HPDE6-E6E7 (cell line): Measurements from ENCODE around the gene GRIN2A.

ENCODE experiments used
- DNase-seq: peaks from one replicate; pipeline ENCODE4 v3.0.0; 2011; ENCODE audit warnings: missing footprints; ENCODE audit errors: extremely low spot score

The GRIN2A gene

DNA sequence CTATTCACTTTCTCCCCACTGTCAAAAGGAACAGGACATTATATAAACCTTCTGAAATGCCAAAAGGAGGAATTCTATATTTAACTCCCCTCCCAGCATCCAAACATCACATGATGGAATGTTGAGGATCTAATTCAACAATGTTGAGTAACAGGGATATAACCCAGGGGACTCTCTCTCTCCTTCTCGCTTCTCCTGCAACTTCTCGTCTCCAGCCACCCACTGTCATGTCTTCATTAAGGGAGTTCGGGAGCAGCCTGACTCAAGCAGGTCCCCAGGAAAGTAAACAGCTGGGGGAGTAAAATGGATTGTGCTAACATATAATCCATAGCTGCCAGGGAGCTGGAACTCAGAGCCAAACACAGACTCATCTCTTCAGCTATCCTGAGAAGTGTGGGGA, 51.7 kb downstream of the GRIN2A start:
- no peak for DNase-seq

DNA sequence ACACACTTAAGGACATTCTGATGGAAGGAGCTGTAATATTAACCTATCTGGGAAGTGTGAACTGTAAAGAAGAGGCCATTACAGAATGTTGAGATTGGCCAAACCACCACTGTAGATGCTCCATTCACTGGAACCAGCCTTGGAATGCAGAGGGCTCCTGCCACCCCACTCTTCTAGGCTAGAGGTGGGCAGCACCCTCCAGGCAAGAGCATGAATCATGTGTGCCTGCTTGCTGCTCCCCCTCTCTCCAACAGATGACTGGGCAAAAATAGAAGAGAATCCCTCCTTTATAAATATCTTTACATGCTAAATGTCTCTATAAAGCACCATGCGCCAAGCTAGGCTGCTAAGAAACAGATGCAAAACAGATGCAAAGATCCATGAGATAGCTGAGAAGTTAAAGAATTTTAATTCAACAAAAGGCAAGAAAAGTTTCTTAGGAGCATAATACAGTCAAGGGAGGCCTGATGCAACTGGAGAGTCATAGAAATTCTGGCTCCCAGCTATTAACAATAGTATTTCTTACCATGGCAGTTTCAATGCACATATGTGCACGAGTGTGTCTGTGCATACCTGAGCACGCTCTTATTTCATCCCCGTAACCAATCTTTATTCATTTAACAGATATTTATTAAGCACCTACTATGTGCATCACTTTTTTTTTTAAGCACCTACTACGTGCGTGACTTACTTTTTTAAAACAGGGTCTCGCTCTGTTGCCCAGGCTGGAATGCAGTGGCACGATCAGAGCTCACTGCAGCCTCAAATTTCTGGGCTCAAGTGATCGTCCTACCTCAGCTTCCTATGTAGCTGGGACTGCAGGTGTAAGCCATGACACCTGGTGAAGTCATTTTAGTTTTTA, 53.6 kb downstream of the GRIN2A start:
- DNase-seq: no peak

DNA sequence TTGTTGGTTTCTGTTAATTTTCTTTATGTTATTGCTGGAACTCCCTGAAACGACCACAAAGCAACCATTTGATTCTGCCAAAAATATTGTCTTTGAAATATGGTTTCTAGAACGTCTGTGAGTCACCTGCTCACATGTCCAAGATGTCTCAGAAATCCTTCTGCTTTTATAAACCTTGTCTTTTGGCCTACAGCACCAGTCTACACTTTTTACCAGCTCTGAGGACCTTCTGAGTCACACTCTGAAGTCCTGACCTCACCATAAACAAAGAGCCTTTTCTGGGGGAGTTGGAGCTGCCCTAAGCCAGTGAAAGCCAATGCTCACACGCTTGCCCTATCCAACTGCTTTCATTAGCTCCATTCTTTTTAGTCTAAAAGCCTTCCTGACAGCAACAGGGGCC, 55.5 kb downstream of the GRIN2A start:
- no peak for DNase-seq

DNA sequence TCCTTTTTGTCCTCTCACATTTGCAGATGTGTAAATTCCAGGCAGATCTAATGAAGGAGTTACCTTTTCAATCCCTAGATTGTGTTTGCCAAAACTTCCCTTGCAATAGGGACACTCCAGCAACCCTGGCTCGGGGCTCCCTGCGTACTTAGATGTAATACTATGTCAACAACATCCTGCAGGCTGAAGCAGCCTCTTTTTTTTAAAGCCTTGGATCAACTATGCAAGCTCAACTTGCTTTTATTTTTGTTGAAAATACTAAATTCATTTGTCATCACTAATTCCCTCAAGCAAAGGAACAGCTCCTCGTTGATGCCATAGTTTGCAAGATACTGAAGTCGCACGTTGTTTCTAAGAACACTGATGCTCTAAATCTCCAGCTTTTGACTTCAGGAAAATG, 59.1 kb downstream of the GRIN2A start:
- DNase-seq: no peak

DNA sequence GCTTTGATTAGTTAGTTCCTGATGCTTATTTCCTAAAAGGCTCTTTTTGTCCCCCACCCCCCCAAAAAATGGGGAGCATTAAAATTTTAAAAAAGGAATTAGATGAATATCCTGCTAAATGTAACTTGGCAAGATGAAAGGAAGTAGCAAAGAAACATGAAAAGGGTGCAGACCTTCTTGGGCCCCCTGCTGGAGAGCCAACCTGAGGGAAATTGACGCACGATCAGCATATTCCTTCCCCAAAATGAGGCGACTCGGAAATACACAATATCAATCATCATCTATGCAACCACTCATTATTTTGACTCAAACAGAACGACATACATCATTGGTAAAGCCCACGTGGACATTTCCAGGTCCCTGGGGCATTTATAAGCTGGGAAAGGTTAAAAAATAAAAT, 59.7 kb downstream of the GRIN2A start:
- DNase-seq: no peak

DNA sequence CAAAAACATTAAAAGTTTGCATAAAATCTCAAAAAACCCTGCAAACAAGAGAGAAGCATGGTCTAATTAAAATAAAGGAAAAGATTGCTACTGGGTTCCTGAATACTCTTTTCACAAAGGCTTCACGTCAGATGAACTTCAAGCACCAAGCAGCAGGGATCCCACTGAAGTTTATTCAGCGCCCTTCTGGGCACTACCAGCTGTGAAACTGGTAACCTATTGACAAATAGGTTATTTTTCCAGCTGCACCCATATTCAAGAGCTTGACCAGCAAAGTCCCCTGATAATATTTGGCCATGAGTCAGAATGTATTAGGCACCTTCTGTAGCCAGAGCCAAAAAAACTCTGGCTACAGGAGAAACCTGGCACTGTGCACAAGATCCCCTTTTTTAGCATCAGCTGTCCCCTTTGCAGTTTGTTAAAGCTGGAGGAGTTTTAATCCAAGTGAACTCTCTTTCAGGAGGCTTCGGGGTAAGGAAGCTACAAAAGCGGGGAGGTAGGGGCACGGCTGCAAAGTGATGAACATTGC, 60.3 kb downstream of the GRIN2A start:
- no peak for DNase-seq

DNA sequence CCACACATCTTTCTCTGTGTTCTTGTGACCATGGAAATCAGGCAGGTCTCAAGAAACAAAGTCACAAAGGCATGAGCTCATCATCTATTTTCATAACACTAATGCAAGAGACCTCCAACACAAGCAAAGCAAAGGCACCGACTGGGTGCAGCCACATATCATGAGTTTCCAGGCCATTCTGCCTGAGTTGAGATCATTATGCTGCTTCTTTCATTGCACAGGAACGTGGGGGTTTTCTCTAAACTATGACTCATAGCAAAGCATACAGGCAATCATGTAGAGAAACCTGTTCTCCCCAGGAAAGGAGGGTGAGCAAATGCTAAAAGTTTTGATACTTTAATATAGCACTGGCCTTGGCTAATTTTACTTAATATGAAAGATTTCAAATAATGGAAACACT, 60.7 kb downstream of the GRIN2A start:
- no peak for DNase-seq

DNA sequence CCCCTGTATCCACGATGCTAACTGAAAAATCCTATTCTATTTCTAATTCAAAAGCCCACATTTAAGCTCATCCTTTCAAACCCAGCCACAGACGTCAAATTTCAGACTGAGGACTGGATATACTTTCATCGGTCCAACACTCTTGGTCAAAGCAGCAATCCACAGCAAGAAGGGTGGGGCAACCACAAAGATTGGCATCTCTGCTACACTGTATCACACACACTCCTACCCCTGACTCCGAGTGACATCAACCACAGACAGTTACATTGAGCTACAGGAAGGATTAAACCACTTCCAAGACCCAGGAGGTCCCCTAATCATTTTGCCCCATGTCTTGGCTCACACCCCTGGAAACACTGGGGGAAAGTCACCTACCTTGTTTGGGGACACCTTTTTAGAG, 61.3 kb downstream of the GRIN2A start:
- DNase-seq: no peak

DNA sequence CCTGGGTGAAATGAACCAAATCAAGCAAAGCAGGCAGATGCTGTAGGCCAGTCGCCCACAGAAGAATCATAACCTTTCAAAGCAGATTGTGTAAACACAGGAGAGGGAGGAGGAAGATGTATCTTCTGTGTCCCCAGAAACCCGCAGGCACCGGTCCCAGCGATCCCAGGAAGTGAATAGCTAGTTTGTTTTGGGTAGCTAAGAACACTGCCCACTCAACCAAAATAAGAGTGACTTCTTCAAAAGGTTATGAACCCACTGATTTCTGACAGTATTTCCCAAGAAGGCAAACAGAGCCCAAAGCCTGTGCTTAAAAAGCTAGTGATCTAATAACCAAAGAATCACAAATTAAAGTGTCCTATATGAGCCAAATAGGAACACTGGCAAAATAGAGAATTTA, 67.8 kb downstream of the GRIN2A start:
- DNase-seq: no peak

DNA sequence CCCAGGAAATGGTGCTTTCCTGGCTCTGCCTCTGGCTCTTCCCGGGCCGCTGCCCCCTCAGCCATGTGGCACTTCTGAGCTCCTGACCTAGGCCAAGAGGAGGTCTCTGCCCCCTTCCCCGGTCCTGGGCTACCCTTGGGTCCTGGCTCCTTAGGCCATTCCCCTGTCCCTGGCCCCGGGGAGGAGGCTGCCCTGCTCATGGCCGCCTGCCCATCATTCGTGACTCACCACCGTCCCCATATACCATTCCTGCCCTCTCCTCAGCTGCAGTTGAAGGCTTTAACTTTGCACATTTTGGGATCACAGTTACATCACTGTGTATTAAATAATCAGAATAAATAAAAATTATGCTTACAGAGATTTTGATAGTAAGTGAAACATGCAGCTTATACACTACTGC, 69.0 kb downstream of the GRIN2A start:
- DNase-seq: no peak

DNA sequence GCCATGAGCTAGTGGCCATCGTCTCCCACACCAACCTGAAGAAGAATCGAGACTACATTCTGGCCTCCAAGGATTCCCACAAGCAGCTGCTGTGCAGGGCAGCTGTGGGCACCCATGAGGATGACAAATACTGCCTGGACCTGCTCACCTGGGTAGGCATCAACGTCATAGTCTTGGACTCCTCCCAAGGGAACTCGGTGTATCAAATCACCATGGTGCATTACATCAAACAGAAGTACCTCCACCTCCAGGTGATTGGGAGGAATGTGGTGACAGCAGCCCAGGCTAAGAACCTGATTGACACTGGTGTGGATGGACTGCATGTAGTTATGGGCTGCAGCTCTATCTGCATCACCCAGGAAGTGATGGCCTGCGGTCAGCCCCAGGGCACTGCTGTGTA, 70.2 kb downstream of the GRIN2A start:
- no peak for DNase-seq

DNA sequence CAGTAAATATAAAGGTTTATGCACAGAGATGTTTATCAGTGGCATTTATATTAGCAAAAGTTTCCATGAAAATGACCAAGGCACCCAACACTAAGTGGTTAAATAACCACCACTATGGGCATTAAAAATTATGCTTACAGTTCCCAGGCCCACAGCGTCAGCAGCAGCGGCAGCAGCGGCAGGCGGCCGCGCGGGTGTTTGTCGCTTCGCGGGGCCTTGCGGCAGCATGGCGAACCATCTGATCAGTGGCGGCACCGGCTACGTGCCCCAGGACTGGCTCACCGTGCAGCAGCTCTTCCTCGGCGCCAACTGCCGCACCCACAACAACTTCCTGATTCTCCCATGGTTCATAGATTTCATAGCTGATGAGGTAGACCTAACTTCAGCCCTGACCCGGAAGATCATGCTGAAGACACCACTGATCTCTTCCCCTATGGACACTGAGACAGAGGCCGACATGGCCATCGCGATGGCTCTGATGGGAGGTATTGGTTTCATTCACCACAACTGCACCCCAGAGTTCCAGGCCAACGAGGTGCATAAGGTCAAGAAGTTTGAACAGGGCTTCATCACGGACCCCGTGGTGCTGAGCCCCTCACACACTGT, 71.0 kb downstream of the GRIN2A start:
- DNase-seq: no peak

DNA sequence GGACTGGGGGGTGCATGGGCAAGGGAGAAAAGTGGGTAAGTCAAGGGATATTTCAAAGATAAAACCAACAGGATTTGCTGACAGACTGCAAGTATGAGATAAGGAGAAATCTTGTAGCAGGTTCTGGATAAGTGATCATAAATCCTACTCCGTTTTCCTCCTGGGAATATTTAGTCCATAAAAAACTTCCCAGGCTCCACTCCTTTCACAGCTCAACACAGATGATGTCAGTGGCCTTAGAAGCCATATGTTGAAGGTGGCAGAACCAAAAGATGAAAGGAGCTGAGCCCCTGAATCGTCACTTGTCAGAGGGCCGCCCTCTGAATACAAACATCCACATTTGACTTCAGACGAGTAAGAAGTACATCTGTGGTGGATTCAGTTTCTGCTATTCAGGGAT, 71.7 kb downstream of the GRIN2A start:
- DNase-seq: no peak

DNA sequence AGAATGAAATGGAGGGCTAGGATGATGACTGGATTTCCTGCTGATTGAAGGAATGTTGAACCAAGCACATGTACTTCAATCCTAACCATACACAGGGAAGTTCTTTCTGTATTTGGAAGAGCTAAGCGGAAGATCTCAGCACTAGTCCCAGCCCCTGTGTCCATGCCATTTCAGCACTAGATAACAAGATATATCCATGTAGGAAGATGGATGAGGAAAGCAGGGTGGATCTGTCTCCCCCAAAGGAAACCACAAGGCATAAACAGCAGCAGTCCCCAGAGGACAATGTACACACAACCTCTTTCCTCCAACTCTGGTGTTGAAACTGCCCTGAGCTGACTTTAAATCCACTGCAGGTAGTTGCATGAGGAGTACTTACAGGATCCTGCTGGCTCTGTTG, 75.1 kb downstream of the GRIN2A start:
- no peak for DNase-seq

DNA sequence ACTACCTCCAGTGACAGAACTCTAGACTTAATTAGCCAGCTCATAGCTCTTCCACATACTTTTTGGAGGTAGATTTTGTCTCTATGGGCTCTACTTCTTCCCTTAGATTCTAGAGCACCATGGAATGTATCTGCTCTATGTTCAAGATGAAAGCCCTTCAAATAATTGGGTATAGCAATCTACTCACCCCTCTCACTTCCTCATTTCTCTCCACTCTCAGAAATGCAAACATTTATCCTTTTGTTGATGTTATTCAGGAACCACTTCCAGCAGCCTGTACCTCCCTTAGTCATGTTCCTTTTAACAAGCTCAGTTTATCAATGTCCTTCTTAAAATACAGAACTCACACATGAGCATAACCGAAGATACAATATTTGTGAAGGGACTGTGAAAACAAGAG, 78.5 kb downstream of the GRIN2A start:
- no peak for DNase-seq

DNA sequence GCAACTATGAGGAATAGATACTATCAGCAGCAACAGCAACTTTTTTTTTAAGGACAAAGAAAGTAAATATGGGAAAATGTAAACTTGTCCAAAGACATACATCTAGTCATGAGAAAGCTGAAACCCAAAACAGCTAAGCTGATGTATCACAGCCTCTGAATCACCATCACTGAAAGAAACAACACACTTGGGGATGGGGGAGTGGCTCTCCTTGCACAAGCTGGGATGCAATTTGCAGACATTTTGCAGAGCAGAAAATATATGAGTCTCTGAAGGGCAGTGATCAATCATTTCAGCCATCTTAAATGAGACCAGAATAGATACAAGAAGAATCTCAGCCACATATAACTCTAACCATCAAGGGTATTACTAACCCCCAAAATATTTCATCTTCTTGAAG, 79.1 kb downstream of the GRIN2A start:
- no peak for DNase-seq

DNA sequence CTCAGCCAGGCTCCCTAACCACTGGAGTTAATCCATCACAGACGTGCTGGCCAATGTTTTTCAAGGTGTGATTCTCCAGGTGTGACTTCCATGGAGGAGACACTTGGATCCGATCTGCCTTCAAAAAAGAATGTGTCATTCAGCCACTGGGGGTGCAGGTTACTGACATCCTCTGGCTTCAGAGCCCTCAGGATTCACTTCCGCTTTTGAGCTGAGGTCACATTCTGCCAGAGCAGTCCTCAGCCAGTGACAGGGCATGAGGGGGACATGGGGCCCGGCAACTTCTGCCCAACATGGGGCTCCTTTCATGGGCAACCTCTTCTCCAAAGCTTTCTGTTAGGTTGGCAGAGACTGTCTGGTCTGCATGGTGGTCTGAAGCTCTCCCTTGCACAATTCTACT, 81.4 kb downstream of the GRIN2A start:
- no peak for DNase-seq

DNA sequence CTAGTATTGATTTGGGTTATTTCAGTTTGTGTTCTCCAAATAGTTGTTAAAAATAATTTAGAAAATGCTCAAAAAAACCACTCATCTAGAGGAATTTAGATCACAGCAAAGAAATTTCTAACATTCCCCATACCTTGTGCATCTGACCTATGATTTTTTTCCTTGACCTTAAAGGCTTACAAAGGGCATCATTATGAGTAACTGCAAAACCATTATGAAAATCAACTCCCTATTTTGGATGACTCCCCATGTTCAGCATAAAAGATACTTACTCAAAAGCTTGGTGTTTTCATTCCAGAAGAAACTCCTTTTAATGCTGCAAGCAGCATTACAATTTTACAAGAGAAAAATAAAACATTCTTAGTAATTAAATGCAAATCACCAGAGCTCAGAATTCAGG, 83.2 kb downstream of the GRIN2A start:
- DNase-seq: no peak

DNA sequence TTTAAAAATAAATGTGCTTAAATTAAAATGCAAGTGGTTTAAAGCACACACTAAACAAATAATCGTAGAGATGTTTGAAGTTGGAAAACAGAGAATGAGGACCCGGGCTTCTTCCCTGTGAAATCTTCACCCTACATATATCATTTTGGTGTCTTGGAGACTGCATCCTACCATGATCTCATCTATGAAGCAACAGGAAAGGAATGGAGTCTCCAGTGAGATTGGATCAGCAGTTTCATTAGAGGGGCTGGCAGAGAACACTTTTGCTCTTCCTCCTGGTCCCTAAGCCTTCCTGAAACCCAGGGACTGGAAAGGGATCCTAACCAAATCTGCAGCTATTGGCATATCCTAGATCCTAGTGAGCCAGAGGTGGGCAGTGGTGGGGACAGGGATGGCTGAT, 85.0 kb downstream of the GRIN2A start:
- no peak for DNase-seq

DNA sequence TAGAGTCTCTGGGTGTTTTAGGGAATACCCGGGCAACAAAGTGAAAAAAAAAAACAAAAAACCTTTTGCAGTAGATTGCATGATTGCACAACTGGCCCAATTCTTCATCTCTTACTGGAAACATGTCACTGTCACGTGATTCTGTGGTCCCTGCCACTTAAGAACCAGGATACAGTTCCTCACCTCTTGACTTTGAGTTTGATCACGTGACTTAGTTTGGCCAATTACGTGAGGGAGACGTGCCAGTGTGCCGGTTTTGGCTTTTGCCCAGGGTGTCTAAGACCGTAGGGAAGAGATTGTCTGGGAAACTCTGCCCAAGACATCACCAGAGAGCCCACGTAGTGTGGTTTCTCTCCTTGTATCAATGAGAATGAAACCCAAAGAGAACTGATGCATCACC, 88.7 kb downstream of the GRIN2A start:
- no peak for DNase-seq

DNA sequence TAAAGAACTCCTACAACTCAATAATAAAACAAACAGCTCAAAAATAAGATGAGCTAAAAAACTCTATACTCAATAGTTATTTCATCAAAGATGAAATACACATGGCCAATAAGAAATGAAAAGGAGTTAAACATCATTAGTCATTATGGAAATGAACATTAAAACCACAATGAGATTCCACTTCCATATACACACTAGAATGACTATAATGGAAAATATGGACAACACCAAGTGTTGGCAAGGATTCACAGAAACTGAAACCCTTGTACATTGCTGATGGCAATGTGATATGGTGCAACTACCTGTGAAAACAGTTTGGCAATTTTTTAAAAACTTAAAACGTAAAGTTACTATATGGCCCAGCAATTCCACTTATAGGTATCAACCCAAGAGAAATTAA, 91.4 kb downstream of the GRIN2A start:
- no peak for DNase-seq

DNA sequence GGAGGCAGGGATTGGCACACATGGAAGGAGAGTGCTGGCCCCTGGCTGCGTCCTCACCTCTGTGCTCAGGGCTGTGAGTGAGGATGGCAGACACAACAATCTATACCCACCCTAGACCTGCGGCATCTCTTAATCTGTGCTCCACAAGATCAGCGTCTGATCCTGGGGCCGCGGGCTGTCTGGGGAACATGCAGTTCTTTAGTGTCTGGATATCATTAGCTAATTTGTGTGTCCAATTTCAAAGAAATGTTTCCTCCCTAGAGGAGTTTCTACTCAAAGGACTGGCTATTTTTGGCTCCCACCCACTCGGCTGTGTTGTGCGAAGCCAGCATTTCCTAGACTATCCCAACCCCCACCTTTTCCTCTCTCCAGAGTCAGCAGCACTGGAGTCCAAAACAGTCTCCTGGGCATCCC, 93.8 kb downstream of the GRIN2A start:
- no peak for DNase-seq

DNA sequence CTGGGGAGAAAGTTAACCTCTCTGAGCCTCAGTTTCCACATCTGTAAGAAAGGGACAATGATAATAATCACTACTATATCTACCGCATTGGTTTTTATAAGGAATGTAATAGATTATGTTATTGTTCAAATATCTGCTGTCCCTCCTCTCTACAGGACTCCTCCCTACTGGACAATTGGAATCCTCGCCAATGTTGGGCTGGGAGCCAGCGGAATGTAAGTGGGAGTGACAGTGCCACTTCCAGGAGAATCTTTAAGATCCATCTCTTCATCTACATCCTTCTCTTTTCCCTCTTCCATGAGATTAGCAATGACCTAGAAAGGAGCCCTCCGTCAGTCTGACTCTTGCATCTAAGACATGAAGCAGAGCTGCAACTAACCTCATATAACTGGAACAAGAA, 95.1 kb downstream of the GRIN2A start:
- no peak for DNase-seq
